BLaER1 treated with 17β-estradiol and CSF1 and Interleukin-3, amounts not matched to agents 10 nM and 100 nM (cell line): ENCODE measurements around the gene DENND4A.
A peak's percentile ranks its signal among the peaks of the same experiment; 100 is the strongest.

Experiments
- H3K27ac ChIP-seq, 11 experiments: shearing (Covaris generic); formaldehyde crosslinking; 2 replicates each; pipeline ENCODE4 v1.8.1; 2022
- H3K27me3 ChIP-seq, 11 experiments: shearing (Covaris generic); formaldehyde crosslinking; 2 replicates each; pipeline ENCODE4 v1.8.1; 2022
- H3K36me3 ChIP-seq, 11 experiments: shearing (Covaris generic); formaldehyde crosslinking; 2 replicates each; pipeline ENCODE4 v1.8.1; 2022
- H3K4me1 ChIP-seq, 10 experiments: shearing (Covaris generic); formaldehyde crosslinking; 2 replicates each; pipeline ENCODE4 v1.8.1; 2022
- H3K4me2 ChIP-seq, 11 experiments: shearing (Covaris generic); formaldehyde crosslinking; 2 replicates each; pipeline ENCODE4 v1.8.1; 2022
- H3K4me3 ChIP-seq, 10 experiments: shearing (Covaris generic); formaldehyde crosslinking; 2 replicates each; pipeline ENCODE4 v1.8.1; 2022
- H3K9ac ChIP-seq, 11 experiments: shearing (Covaris generic); formaldehyde crosslinking; 2 replicates each; pipeline ENCODE4 v1.8.1; 2022
- H3K9me3 ChIP-seq, 11 experiments: shearing (Covaris generic); formaldehyde crosslinking; replicated peaks in 1 of 11; 2 replicates each; pipeline ENCODE4 v1.8.1; 2022
- H4K20me1 ChIP-seq, 11 experiments: shearing (Covaris generic); formaldehyde crosslinking; 2 replicates each; pipeline ENCODE4 v1.8.1; 2022
- Cebpa-rat ChIP-seq, 11 experiments: shearing (Covaris generic); IDR thresholded peaks; 2 replicates each; pipeline ENCODE4 v1.8.1; 2022

The DENND4A gene

DNA sequence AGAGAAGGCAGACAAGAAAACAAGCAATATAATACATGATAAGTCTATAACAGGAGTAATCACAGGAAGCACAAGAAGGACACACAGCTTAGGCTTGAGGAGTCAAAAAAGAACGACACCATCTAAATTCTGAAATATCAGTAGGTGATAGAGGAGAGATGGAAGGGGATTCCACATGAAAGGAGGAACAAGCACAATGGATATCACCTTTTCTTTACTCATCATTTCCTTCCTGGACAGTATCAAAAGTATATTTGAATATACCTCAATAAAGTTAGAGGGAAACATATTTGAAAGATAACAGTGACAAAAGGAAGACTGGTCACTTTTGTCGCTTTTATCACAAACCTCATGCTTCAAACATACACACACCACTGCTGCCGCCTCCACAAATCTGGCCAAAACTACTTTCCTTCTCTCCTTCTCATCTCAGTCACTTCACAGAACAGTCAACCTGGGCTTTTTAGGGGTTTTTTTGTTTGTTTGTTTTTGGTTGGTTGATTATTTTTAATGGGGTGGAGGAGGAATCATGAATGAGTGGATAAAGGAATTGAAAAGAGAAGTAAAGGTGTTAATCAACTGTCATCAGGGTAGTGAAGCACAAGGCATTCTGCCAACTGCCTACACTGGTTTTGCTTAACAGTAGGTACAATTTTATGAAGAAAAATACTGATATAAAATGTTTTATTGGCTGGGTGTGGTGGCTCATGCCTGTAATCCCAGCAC is 18.5 kb downstream of the DENND4A start:
- H3K27me3 ChIP-seq = no peaks in the 10 kb centered on the region
- H3K27ac ChIP-seq = no peak overlapping the region
- H3K4me3 ChIP-seq = no peak overlapping the region
- peaks cover 24 to 48% (median 35%) of the 10 kb centered on the region in 10 experiments for H3K4me1 ChIP-seq
- peaks cover 0 to 13% (median 0%) of the 10 kb centered on the region in 11 experiments; a peak in 5 of 22 replicates for H3K36me3 ChIP-seq
- H3K9me3 ChIP-seq = no peaks in the 10 kb centered on the region
- peaks cover 0 to 64% (median 21%) of the 10 kb centered on the region in 11 experiments; a peak in 10 of 22 replicates for H4K20me1 ChIP-seq
- no peak for TF ChIP-seq Cebpa-rat (IDR thresholded peaks at IDR 0.05)
- H3K9ac ChIP-seq = no peak overlapping the region
- peak overlapping the region in 9 of 11 experiments; percentile 14 to 51 (median 29); a peak in 14 of 22 replicates for H3K4me2 ChIP-seq

DNA sequence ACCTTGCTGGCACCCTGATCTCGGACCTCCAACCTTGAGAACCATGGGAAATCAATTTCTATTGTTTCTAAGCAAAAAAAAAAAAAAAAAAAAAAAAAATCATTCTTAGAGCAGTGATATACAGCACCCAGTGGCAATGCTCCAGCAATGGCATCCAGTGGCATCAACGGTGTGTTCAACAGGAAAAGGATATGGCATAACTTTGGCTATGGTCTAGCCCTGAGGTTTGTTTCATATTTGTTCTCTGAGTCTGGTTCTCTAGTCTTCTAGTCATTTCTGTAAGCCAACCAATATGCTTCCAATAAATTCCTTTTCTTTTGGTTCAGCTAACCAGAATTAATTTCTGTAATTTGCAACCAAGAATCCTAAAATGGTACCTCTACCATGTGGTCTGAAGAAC is 19.2 kb downstream of the DENND4A start:
- Histone ChIP-seq H3K4me2 (peak overlapping the region in 8 of 11 experiments; percentile 14 to 51 (median 32); a peak in 13 of 22 replicates), H3K36me3 (peaks cover 0 to 13% (median 0%) of the 10 kb centered on the region in 11 experiments; a peak in 5 of 22 replicates), H3K4me3 (no peak overlapping the region), H3K9me3 (no peaks in the 10 kb centered on the region), H3K27ac (no peak overlapping the region), H3K27me3 (no peaks in the 10 kb centered on the region), H4K20me1 (peaks cover 0 to 67% (median 27%) of the 10 kb centered on the region in 11 experiments; a peak in 10 of 22 replicates), H3K4me1 (peaks cover 20 to 44% (median 31%) of the 10 kb centered on the region in 10 experiments), H3K9ac (no peak overlapping the region)
- TF ChIP-seq Cebpa-rat (IDR thresholded peaks at IDR 0.05) = no peak

DNA sequence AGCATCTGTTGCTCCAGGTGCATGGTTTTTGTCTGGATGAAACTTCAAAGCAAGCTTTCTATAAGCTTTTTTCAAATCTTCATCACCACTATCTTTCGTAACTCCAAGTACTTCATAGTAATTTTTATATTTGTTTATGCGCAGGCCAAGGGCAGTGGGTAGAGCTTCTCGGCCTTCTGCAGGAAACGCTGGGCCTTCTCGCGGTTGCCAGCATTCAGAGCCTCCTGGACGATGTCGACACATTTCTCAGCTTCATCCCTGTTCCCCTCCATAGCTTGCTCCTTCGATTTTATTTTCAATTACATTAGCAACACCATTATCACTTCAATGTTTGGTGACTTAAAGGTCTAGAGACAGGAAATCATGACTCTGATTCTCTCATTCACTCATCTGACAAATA is 20.2 kb downstream of the DENND4A start:
- Histone ChIP-seq H3K9me3 (no peaks in the 10 kb centered on the region), H3K4me1 (peaks cover 11 to 33% (median 20%) of the 10 kb centered on the region in 10 experiments), H3K9ac (no peak overlapping the region), H4K20me1 (peaks cover 0 to 69% (median 21%) of the 10 kb centered on the region in 11 experiments; a peak in 8 of 22 replicates), H3K4me3 (no peak overlapping the region), H3K4me2 (no peak overlapping the region; a peak in 1 of 22 replicates), H3K27ac (no peak overlapping the region), H3K27me3 (no peaks in the 10 kb centered on the region), H3K36me3 (peaks cover 0 to 13% (median 0%) of the 10 kb centered on the region in 11 experiments; a peak in 6 of 22 replicates)
- no peak for TF ChIP-seq Cebpa-rat (IDR thresholded peaks at IDR 0.05)

DNA sequence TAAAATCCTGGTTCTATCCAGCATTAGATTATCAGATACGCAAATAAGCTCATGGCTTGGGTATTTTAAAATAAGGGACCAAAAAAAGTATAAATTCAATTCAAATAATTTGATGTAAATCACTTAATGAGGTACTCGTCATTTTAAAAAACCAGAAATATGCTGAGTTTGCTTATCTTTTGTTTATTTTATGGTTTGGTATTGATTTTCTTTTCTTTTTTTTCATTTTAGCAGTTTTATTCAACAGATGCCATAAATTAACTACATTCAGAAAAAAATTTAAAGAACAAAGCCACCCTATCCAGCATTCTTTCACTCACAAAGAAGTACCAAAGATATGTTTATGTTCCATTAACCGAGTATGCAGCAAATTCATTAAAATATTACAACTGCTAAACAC is 22.6 kb downstream of the DENND4A start:
- no peak for TF ChIP-seq Cebpa-rat (IDR thresholded peaks at IDR 0.05)
- Histone ChIP-seq H3K9me3 (no peaks in the 10 kb centered on the region), H3K4me2 (no peak overlapping the region), H3K9ac (no peak overlapping the region), H3K27ac (no peak overlapping the region), H3K4me1 (peaks cover 8 to 20% (median 13%) of the 10 kb centered on the region in 10 experiments; a peak in 19 of 20 replicates), H3K4me3 (no peak overlapping the region), H4K20me1 (peaks cover 0 to 64% (median 27%) of the 10 kb centered on the region in 11 experiments; a peak in 10 of 22 replicates), H3K36me3 (peaks cover 0 to 13% (median 0%) of the 10 kb centered on the region in 11 experiments; a peak in 5 of 22 replicates), H3K27me3 (no peaks in the 10 kb centered on the region)

DNA sequence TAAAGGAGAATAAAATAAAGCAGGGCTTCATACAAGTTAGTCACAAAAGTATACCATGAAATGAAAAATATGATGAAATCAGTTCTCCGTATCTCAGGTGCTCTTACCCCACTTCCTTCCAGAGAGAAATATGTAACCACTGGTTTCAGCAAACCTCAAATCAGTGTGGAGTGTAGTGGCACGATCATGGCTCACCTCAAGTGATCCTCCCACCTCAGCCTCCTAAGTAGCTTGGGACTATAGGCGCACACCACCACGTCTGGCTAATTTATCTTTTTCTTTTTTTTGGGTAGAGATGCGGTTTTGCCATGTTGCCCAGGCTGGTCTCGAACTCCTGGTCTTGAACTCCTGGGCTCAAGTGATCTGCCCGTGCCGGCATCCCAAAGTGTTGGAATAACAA is 24.2 kb downstream of the DENND4A start:
- H3K4me2 ChIP-seq = no peak overlapping the region
- no peak for TF ChIP-seq Cebpa-rat (IDR thresholded peaks at IDR 0.05)
- no peak overlapping the region for H3K9ac ChIP-seq
- H3K27ac ChIP-seq = no peak overlapping the region
- H3K4me1 ChIP-seq = peaks cover 0 to 7% (median 1%) of the 10 kb centered on the region in 10 experiments; a peak in 12 of 20 replicates
- no peaks in the 10 kb centered on the region for H3K27me3 ChIP-seq
- H4K20me1 ChIP-seq = peaks cover 0 to 59% (median 27%) of the 10 kb centered on the region in 11 experiments; a peak in 10 of 22 replicates
- peaks cover 0 to 9% (median 0%) of the 10 kb centered on the region in 11 experiments; a peak in 5 of 22 replicates for H3K36me3 ChIP-seq
- H3K4me3 ChIP-seq = no peak overlapping the region
- H3K9me3 ChIP-seq = no peaks in the 10 kb centered on the region

DNA sequence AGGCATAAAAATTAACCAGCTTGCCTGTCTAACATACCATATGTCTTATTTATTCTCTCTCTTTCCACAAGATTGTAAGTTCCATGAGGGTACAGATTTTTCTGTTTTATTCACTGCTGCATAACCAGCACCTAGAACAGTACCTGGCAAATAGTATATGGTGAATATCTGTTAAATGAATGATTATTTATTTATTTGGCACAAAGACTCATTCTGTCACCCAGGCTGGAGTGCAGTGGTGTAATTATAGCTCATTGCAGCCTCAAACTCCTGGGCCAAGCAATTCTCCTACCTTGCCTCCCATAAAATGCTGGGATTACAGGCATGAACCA is 24.9 kb downstream of the DENND4A start:
- peaks cover 0 to 8% (median 0%) of the 10 kb centered on the region in 11 experiments; a peak in 4 of 22 replicates for H3K36me3 ChIP-seq
- H3K9ac ChIP-seq = no peak overlapping the region
- no peak overlapping the region for H3K4me2 ChIP-seq
- peaks cover 0 to 60% (median 27%) of the 10 kb centered on the region in 11 experiments; a peak in 10 of 22 replicates for H4K20me1 ChIP-seq
- no peak overlapping the region for H3K4me3 ChIP-seq
- no peak overlapping the region for H3K27ac ChIP-seq
- 0 out of 20 replicates have a peak, but pooled peaks cover 0 to 4% (median 0%) of the 10 kb centered on the region in 10 experiments for H3K4me1 ChIP-seq
- no peak for TF ChIP-seq Cebpa-rat (IDR thresholded peaks at IDR 0.05)
- H3K9me3 ChIP-seq = no peaks in the 10 kb centered on the region
- H3K27me3 ChIP-seq = no peaks in the 10 kb centered on the region

DNA sequence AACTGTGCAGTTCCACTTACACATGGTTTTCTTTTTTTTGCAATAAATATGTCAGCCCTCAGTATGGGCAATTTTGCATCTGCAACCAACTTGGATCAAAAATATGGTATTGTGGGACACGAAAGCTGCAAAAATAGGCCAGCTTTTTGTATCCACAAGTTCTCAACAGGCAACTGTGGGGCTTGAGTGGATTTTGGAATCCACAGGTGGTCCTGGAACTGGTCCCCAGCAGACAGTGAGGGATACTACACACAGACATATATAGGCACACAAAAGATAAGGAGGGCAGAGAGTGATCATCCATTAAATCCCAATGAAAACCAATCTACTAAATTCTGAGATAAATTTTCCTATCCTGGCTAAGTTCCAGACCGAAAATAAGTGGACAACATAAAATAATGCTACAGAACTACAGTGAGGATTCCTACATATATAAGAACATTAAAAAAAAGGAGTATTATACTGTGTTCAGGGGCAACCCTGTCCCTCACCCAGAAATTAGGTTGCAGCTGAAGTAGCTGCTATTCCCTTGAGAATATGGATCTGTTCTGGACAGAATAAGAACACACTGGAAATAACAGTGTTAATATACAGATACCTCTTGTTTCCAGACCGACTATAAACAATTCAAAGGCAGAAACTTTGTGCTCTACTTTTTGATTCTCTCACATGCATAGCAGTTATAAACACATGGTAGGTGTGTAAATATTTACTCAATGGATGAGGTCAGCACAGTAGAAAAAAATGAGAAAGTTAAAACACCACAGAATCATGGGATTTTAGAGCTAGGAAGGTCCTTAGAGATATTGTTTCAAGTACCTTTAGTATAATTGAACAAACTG is 25.4 kb downstream of the DENND4A start:
- Histone ChIP-seq H3K9me3 (no peaks in the 10 kb centered on the region), H4K20me1 (peaks cover 0 to 63% (median 21%) of the 10 kb centered on the region in 11 experiments; a peak in 10 of 22 replicates), H3K9ac (no peak overlapping the region), H3K27me3 (no peaks in the 10 kb centered on the region), H3K4me2 (no peak overlapping the region), H3K4me3 (no peak overlapping the region), H3K27ac (no peak overlapping the region), H3K36me3 (peaks cover 0 to 4% (median 0%) of the 10 kb centered on the region in 11 experiments; a peak in 3 of 22 replicates), H3K4me1 (no peaks in the 10 kb centered on the region)
- TF ChIP-seq Cebpa-rat (IDR thresholded peaks at IDR 0.05) = no peak

DNA sequence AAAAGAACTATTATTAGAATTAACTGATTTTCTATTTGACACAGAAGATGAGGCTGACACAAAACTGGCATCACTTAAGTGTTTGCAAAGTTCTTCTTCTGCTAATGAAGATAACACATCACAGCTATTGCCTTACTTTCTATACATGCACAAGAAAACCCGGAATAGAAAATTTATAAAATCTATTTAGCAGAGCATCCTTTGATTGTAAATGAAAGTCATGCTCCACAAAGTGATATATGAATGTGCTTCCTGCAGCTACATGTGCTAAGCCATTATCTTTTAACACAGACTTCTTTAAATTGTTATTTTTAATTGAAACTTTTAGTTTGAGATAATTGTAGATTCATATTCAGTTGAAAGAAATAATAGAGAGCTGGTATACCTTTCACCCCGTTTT is 27.0 kb downstream of the DENND4A start:
- Histone ChIP-seq H3K4me2 (no peak overlapping the region), H3K4me1 (no peaks in the 10 kb centered on the region), H3K9ac (no peak overlapping the region), H3K9me3 (no peaks in the 10 kb centered on the region), H3K27ac (no peak overlapping the region), H3K4me3 (no peak overlapping the region), H4K20me1 (peaks cover 0 to 69% (median 13%) of the 10 kb centered on the region in 11 experiments; a peak in 10 of 22 replicates), H3K27me3 (no peaks in the 10 kb centered on the region), H3K36me3 (peaks cover 0 to 14% (median 6%) of the 10 kb centered on the region in 11 experiments; a peak in 7 of 22 replicates)
- no peak for TF ChIP-seq Cebpa-rat (IDR thresholded peaks at IDR 0.05)
